ENCODE results near the gene RALGAPA2.
"Not testable (repeated sequence)": the region's sequence is repeated elsewhere in the genome, so short reads cannot be mapped to it uniquely, and the experiment has no call there.

Gene RALGAPA2

DNA sequence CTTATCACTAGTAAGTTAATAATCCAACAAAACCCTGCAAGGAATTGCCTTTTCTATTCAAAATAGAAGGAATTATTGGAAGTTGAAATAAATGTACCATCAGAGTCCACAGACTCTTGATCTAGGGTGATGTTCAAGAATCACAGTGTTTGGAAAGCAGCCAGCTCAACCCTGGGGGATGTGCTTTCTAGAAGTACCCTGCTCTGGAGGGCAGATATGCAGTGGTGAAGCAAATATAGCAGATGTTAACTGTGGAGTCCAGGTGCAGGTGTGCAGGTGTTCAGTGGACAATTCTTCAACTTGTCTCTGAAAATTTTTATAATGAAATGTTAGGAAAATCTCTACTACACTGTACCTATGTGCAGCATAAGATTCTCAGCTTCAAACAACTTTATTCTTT lies 353.6 kb downstream of the RALGAPA2 start:
- Mint-ChIP-seq H3K36me3 (no peaks in the 10 kb centered on the region), H3K27ac (no peak overlapping the region), H3K9me3 (no peaks in the 10 kb centered on the region), H3K4me3 (no peak overlapping the region), H3K4me1 (peaks cover 30% of the 10 kb centered on the region)
- no peak for DNase-seq (ENCODE audit: low spot score in 2 of 2)
- no peak for ATAC-seq

DNA sequence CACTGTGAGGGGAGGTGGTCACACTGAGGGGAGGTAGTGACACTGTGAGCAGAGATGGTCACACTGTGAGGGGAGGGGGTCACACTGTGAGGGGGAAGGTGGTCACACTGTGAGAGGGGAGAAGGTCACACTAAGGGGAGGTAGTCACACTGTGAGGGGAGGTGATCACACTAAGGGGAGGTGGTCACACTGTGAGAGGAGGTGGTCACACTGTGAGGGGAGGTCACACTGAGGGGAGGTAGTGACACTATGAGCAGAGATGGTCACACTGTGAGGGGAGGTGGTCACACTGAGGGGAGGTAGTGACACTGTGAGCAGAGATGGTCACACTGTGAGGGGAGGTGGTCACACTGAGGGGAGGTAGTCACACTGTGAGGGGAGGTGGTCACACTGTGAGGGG lies 356.9 kb downstream of the RALGAPA2 start:
- DNase-seq (ENCODE audit: low spot score in 2 of 2); H3K36me3 Mint-ChIP-seq; ATAC-seq; H3K9me3 Mint-ChIP-seq; H3K4me3 Mint-ChIP-seq; H3K27ac Mint-ChIP-seq: not testable (repeated sequence)
- H3K4me1 Mint-ChIP-seq = peaks cover 12% of the 10 kb centered on the region

DNA sequence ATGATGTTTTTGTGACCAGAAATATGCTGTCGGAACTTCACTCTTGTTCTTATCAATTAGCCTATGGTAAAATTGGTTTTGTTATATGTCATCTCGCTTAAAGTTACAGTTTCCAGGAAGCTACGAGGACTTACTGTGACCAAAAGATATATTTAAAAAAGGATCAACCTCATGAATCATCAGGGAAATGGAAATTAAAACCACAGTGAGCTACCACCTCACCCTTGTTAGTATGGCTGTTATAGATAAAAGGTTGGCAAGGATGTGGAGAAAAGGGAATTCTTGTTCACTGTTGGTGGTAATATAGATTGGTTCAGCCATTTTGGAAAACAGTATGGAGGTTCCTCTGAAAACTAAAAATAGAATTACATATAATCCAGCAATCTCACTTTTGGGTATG lies 358.9 kb downstream of the RALGAPA2 start:
- Mint-ChIP-seq H3K27ac (no peak overlapping the region), H3K4me1 (no peaks in the 10 kb centered on the region), H3K36me3 (no peaks in the 10 kb centered on the region), H3K4me3 (no peak overlapping the region), H3K9me3 (no peaks in the 10 kb centered on the region)
- DNase-seq (ENCODE audit: low spot score in 2 of 2) (no peak), ATAC-seq (no peak)

DNA sequence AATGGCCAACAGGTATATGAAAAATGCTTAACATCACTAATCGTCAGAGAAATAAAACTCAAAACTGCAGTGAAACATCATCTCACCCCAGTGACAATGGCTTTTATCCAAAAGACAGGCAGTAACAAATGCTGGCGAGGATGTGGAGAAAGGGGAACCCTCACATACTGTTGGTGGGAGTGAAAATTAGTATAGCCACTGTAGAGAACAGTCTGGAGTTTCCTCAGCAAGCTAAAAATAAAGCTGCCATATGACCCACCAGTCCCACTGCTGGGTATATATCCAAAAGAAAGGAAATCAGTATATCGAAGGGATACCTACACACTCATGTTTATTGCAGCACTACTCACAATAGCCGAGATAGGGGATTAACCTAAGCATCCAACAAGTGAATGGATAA lies 368.0 kb downstream of the RALGAPA2 start:
- no peaks in the 10 kb centered on the region for H3K4me1 Mint-ChIP-seq
- ATAC-seq = no peak
- DNase-seq (ENCODE audit: low spot score in 2 of 2) = no peak
- no peak overlapping the region for H3K27ac Mint-ChIP-seq
- no peaks in the 10 kb centered on the region for H3K36me3 Mint-ChIP-seq
- no peak overlapping the region for H3K4me3 Mint-ChIP-seq
- no peaks in the 10 kb centered on the region for H3K9me3 Mint-ChIP-seq

DNA sequence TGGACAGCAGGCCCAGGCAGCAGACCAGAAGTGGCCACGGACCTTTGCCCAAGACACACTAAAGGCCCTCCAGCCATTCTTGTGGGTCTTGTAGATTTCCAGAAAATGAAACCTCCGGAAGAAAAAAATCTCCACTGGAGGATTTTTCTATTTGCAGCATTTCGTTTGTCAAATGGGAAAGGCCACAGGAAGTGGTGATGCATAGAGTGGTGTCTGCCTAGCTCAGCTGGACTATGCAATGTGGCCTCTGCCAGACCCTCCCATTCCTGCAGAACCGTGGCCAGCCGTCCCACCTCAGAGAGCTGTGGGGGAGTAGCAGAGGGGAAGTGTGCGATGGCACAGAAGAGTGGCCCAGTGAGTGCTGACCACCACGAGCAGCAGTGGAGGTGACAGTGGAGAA lies 368.5 kb downstream of the RALGAPA2 start:
- DNase-seq (ENCODE audit: low spot score in 2 of 2) (no peak), ATAC-seq (no peak)
- Mint-ChIP-seq H3K4me3 (no peak overlapping the region), H3K9me3 (no peaks in the 10 kb centered on the region), H3K27ac (no peak overlapping the region), H3K4me1 (no peaks in the 10 kb centered on the region), H3K36me3 (no peaks in the 10 kb centered on the region)

Data from stimulated activated effector memory CD8-positive, alpha-beta T cell treated with anti-CD3 and anti-CD28 coated beads, Interleukin-12 subunit alpha, Interleukin-12 subunit beta, amount 100 ng/mL, for 72 hours (primary cell).